Brain microvascular endothelial cell (primary cell): ENCODE results near the gene NLRP4.

Source experiments
- DNase-seq: peaks from one replicate; pipeline ENCODE4 v3.0.0-alpha.2; 2020
- H3K27ac ChIP-seq: fragments of 250-450 bp; sonication (Bioruptor Pico); 2 replicates; pipeline ENCODE4 v1.5.1; 2020; ENCODE audit warnings: mild to moderate bottlenecking, moderate library complexity
- H3K27me3 ChIP-seq: fragments of 250-450 bp; sonication (Bioruptor Pico); replicated peaks from 2 replicates; pipeline ENCODE4 v1.5.1; 2020; ENCODE audit warnings: mild to moderate bottlenecking
- H3K36me3 ChIP-seq: fragments of 250-450 bp; sonication (Bioruptor Pico); replicated peaks from 2 replicates; pipeline ENCODE4 v1.5.1; 2020; ENCODE audit warnings: mild to moderate bottlenecking
- H3K4me3 ChIP-seq: 2 replicates; pipeline ENCODE4 v1.5.1; 2011; ENCODE audit warnings: low read depth, mild to moderate bottlenecking, control low read depth, low read length, moderate library complexity
- CTCF ChIP-seq: IDR thresholded peaks from 2 replicates; pipeline ENCODE4 v1.5.1; 2011; ENCODE audit warnings: low read depth, mild to moderate bottlenecking, moderate library complexity, low read length, control low read depth, inconsistent platforms; ENCODE audit errors: missing control alignments
- in situ Hi-C: cut with HindIII; loops from 2 replicates; pipeline ENCODE4 v1.10.0; 2017; ENCODE audit warnings: low sequenced_read_pairs, low pct_ligation_motif_present

NLRP4 gene

GRCh38 chr19:55858969-55859368 is 22.6 kb downstream of the NLRP4 start:
- no peak overlapping the region for H3K27ac ChIP-seq
- TF ChIP-seq CTCF: no peak
- no peak for DNase-seq
- no peaks in the 10 kb centered on the region for H3K27me3 ChIP-seq
- H3K36me3 ChIP-seq: no peaks in the 10 kb centered on the region
- H3K4me3 ChIP-seq: no peak overlapping the region
- in situ Hi-C loops: no loop called here

- no peak for TF ChIP-seq CTCF
- no peak for DNase-seq
- in situ Hi-C loops: no loop called here
- Histone ChIP-seq H3K27me3 (no peaks in the 10 kb centered on the region), H3K27ac (no peak overlapping the region), H3K36me3 (no peaks in the 10 kb centered on the region), H3K4me3 (no peak overlapping the region)
Measured at GRCh38 chr19:55866521-55866920, 30.2 kb downstream of the NLRP4 start.

- no peaks in the 10 kb centered on the region for H3K27me3 ChIP-seq
- in situ Hi-C loops: no loop called here
- DNase-seq: no peak
- H3K4me3 ChIP-seq: no peak overlapping the region
- H3K27ac ChIP-seq: no peak overlapping the region
- no peaks in the 10 kb centered on the region for H3K36me3 ChIP-seq
- no peak for TF ChIP-seq CTCF
Measured at GRCh38 chr19:55867101-55867500, 30.8 kb downstream of the NLRP4 start.

- Histone ChIP-seq H3K27me3 (no peaks in the 10 kb centered on the region), H3K27ac (no peak overlapping the region), H3K36me3 (no peaks in the 10 kb centered on the region), H3K4me3 (no peak overlapping the region)
- DNase-seq: no peak
- in situ Hi-C loops: no loop called here
- no peak for TF ChIP-seq CTCF
Measured at GRCh38 chr19:55870736-55871135, 34.4 kb downstream of the NLRP4 start.

GRCh38 chr19:55877211-55877610 is 40.9 kb downstream of the NLRP4 start:
- no peak overlapping the region for H3K4me3 ChIP-seq
- H3K27ac ChIP-seq: no peak overlapping the region
- in situ Hi-C loops: no loop called here
- DNase-seq: no peak
- H3K36me3 ChIP-seq: no peaks in the 10 kb centered on the region
- TF ChIP-seq CTCF: no peak
- H3K27me3 ChIP-seq: no peaks in the 10 kb centered on the region

- no peak for DNase-seq
- Histone ChIP-seq H3K4me3 (no peak overlapping the region), H3K27ac (no peak overlapping the region), H3K36me3 (no peaks in the 10 kb centered on the region), H3K27me3 (no peaks in the 10 kb centered on the region)
- no peak for TF ChIP-seq CTCF
- in situ Hi-C loops: no loop called here
Measured at GRCh38 chr19:55882626-55883025, 46.3 kb downstream of the NLRP4 start.
